Measurements from ENCODE around the gene CCL3. TPM values are rescaled to one million over a fixed set of nuclear protein-coding genes. Genes with fewer than 3 reads are reported as not detected.

CCL3 gene
- not detected in 2 replicates for total RNA-seq

GRCh38 chr17:36089888-36090836 is at the start of gene CCL3:
Gene CCL3, minus strand, starts transcription at chr17:36090143. Its CDS starts 85 bp downstream, at chr17:36090058.

GRCh38 chr17:36103401-36103975 is 13.5 kb upstream of the CCL3 start, which contains the start of gene CCL4:
Gene CCL4, plus strand, starts transcription at chr17:36103827. Its CDS starts 79 bp downstream, at chr17:36103906.

GRCh38 chr17:36063786-36064541 is 26.0 kb downstream of the CCL3 start, which contains the start of gene CCL18:
Gene CCL18, plus strand, starts transcription at chr17:36064272. Its CDS starts 71 bp downstream, at chr17:36064343.

Small RNA genes within 50 kb of the gene (small RNA-seq; reads per million reads assigned to genes)
- not detected for gene RN7SL301P (ENCODE audit: low replicate concordance)

Other genes starting within 250 kb of the CCL3 start
- not detected in 2 replicates for gene HEATR9, start 221.3 kb downstream of the CCL3 start, total RNA-seq
- gene CCL5, start 209.8 kb downstream of the CCL3 start, total RNA-seq = 0.29 TPM in 1 of 2 replicates, not detected in the other
- gene RDM1, start 159.4 kb downstream of the CCL3 start, total RNA-seq = not detected in 2 replicates
- gene LYZL6, start 146.4 kb downstream of the CCL3 start, total RNA-seq = not detected in 2 replicates
- gene CCL16, start 108.6 kb downstream of the CCL3 start, total RNA-seq = not detected in 2 replicates
- gene CCL14, start 103.4 kb downstream of the CCL3 start, total RNA-seq = not detected in 2 replicates
- gene CCL15, start 88.6 kb downstream of the CCL3 start, total RNA-seq = not detected in 2 replicates
- gene CCL23, start 72.2 kb downstream of the CCL3 start, total RNA-seq = not detected in 2 replicates
- not detected in 2 replicates for gene CCL18, start 25.9 kb downstream of the CCL3 start, total RNA-seq
- not detected in 2 replicates for gene CCL4, start 13.7 kb upstream of the CCL3 start, total RNA-seq
- gene TBC1D3B, start 86.5 kb upstream of the CCL3 start, total RNA-seq = 0.29 and 1.8 TPM in 2 replicates
- not detected in 2 replicates for gene CCL3L1, start 106.6 kb upstream of the CCL3 start, total RNA-seq
- gene CCL4L2, start 120.9 kb upstream of the CCL3 start, total RNA-seq = not detected in 2 replicates
- 0.44 TPM in 1 of 2 replicates, not detected in the other for gene TBC1D3I, start 174.4 kb upstream of the CCL3 start, total RNA-seq
- not detected in 2 replicates for gene TBC1D3G, start 233.7 kb upstream of the CCL3 start, total RNA-seq

Data from placental pericyte (primary cell).